Prostate gland (tissue), 2 donors: ENCODE measurements around the gene MEGF8.
A peak's percentile ranks its signal among the peaks of the same experiment; 100 is the strongest.

Source experiments
- POLR2A ChIP-seq: fragments of 450-650 bp; IDR thresholded peaks from one replicate; pipeline ENCODE4 v1.6.1; 2016; ENCODE audit warnings: antibody characterized with exemption, mild to moderate bottlenecking
- TF ChIP-seq, protein P1 (sequence below), 4 experiments: fragments of 200-600 bp in 2 of 4; fragments of 450-650 bp in 2 of 4; sonication (generic) in 2 of 4; IDR thresholded peaks; 1 replicate in 3 of 4; 2 replicates in 1 of 4; pipeline ENCODE4 v1.5.1; 2016 to 2019; ENCODE audit warnings: antibody characterized with exemption in 4 of 4, mild to moderate bottlenecking in 2 of 4, moderate library complexity in 2 of 4

DNA sequence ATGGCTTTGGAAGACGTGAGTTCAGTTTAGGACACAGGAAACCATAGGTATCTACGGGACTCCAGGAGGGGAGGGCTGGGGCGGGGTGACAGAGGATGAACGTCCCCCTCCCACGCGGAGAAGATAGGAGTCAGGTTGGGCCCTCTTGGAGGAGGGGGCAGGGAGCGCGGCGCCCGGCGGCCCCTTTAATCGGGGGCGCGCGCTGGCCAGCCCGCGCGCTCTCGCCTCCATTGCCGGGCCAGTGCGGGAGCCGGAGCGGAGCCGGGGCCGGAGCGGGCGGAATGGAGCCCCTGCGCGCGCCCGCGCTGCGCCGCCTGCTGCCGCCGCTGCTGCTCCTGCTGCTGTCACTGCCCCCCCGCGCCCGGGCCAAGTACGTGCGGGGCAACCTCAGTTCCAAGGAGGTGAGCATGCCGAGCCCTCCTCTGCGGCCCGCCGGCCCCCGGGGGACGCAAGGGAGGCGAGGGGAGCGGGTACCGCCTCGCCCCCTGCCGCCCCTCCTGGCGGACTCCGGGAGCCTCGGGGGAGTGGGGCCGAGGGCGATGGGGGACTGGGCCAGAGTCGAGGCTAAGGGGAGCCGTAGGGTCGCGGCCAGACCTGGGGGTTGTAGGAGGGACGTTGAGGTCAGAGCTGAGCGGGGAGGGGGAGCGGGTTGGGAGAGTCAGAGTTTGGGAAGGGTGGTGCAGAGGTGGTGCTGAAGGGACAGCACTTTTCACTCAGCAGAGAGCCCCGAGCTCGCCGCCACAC, 12.2 kb upstream of the MEGF8 start, which contains the start of gene TMEM145:
- TF ChIP-seq POLR2A: no peak
- TF ChIP-seq, protein P1, sequence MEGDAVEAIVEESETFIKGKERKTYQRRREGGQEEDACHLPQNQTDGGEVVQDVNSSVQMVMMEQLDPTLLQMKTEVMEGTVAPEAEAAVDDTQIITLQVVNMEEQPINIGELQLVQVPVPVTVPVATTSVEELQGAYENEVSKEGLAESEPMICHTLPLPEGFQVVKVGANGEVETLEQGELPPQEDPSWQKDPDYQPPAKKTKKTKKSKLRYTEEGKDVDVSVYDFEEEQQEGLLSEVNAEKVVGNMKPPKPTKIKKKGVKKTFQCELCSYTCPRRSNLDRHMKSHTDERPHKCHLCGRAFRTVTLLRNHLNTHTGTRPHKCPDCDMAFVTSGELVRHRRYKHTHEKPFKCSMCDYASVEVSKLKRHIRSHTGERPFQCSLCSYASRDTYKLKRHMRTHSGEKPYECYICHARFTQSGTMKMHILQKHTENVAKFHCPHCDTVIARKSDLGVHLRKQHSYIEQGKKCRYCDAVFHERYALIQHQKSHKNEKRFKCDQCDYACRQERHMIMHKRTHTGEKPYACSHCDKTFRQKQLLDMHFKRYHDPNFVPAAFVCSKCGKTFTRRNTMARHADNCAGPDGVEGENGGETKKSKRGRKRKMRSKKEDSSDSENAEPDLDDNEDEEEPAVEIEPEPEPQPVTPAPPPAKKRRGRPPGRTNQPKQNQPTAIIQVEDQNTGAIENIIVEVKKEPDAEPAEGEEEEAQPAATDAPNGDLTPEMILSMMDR (IDR thresholded peaks at IDR 0.05): peak in 2 of 4 experiments; percentile 8
